ENCODE data around the gene ADAMTS2.

DNA sequence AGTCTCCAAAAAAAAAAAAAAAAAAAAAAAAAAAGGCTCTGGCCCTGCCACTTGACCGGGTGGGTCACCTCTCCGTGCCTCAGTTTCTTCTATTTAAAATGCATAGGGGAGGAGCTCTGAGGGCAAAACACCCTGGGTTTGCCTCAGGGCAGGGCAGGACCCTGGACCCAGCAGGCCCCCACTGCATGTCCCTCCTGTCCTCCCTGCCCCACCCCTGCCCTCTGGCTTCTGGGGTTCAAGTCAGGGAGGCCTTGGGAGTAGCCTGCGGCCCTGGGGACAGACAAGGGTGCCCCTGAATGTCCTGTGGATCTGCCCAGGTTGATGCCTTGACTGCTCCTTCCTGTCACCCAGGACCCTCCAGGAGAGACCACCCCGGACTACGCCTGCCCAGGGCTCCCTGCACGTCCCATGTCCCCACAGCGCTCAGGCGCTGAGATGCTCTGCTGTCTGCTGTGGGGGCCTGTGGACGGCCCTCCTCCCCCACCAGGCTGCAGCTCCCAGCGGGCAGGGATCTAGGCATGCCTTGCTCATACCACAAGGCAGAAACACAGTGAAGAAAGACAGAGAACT, 35.4 kb downstream of the ADAMTS2 start:
- TF ChIP-seq, protein P1, sequence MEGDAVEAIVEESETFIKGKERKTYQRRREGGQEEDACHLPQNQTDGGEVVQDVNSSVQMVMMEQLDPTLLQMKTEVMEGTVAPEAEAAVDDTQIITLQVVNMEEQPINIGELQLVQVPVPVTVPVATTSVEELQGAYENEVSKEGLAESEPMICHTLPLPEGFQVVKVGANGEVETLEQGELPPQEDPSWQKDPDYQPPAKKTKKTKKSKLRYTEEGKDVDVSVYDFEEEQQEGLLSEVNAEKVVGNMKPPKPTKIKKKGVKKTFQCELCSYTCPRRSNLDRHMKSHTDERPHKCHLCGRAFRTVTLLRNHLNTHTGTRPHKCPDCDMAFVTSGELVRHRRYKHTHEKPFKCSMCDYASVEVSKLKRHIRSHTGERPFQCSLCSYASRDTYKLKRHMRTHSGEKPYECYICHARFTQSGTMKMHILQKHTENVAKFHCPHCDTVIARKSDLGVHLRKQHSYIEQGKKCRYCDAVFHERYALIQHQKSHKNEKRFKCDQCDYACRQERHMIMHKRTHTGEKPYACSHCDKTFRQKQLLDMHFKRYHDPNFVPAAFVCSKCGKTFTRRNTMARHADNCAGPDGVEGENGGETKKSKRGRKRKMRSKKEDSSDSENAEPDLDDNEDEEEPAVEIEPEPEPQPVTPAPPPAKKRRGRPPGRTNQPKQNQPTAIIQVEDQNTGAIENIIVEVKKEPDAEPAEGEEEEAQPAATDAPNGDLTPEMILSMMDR (conservative IDR thresholded peaks at IDR 0.05), result no peak
- TF ChIP-seq ZFX (IDR thresholded peaks at IDR 0.05), result no peak
